Measurements from ENCODE around the gene TPD52L2.

DNA sequence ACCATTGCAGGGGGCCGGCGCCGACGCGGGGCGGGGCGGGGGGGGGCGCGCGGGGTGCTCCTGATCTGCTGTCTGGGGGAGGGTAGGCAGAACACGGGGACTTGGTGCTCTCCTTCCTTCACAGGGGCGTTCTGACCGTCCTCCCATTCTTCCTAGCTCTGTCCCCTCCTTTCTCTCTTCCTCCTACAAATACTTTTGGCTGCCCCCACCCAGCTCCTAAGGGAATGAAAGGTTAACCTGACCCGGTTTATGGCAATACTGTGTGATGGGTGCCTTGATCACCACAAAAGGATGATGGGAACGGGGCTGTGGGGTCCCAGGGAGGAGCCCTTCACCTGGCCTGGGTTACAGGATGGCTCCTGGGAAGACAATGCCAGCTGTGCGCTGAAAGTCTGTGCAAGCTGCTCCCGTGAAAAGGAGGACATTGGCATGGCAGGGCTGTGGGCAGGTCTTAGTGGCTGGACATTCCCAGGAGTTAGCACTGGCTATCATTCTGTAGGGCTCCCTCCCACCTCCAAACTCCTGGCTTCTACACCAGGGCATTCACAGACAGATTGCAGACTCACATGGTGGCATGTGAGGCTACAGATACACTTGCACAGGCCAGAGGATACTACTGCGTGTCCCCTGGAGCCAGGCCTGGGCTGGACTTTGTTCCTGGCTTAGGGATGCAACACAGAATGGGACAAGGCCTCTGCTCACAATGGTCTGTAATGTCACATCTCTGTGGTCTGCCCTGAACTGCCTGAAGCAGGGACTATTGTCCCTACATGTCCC lies 1.9 kb upstream of the TPD52L2 start:
- no peak for TF ChIP-seq POLR2A (IDR thresholded peaks at IDR 0.05)
- TF ChIP-seq, protein P1, sequence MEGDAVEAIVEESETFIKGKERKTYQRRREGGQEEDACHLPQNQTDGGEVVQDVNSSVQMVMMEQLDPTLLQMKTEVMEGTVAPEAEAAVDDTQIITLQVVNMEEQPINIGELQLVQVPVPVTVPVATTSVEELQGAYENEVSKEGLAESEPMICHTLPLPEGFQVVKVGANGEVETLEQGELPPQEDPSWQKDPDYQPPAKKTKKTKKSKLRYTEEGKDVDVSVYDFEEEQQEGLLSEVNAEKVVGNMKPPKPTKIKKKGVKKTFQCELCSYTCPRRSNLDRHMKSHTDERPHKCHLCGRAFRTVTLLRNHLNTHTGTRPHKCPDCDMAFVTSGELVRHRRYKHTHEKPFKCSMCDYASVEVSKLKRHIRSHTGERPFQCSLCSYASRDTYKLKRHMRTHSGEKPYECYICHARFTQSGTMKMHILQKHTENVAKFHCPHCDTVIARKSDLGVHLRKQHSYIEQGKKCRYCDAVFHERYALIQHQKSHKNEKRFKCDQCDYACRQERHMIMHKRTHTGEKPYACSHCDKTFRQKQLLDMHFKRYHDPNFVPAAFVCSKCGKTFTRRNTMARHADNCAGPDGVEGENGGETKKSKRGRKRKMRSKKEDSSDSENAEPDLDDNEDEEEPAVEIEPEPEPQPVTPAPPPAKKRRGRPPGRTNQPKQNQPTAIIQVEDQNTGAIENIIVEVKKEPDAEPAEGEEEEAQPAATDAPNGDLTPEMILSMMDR (IDR thresholded peaks at IDR 0.05), result no peak

All from testis (tissue), 2 donors.